Measurements from ENCODE around the gene PAK6. TPM values are rescaled to one million over a fixed set of nuclear protein-coding genes. Genes with fewer than 3 reads are reported as not detected.

PAK6 gene
- polyA plus RNA-seq, 2 of the 4 experiments (the other 2 are of a cell fraction) = 0.10 to 0.16 TPM

DNA sequence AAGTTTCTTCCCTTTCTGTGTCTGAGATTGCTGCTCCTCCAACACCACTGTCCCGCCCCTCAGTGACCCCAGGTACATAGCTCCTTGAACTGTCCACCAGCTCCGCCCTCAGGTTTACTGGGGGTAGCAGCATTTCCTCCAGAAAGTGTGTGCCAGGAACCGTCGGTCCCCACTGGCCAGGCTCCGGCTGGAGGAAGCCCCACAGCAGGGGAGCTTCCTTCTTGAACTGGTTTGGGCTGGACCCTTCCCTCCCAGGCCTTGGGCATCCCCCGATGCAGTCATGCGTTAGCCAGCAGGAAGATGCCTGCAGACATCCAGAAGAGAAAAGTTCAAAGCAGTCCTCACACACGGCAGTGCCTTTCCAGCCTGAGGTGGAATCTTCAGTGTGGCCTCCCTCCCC, 19.7 kb downstream of the PAK6 start (continued):
- TF ChIP-seq, protein P1, sequence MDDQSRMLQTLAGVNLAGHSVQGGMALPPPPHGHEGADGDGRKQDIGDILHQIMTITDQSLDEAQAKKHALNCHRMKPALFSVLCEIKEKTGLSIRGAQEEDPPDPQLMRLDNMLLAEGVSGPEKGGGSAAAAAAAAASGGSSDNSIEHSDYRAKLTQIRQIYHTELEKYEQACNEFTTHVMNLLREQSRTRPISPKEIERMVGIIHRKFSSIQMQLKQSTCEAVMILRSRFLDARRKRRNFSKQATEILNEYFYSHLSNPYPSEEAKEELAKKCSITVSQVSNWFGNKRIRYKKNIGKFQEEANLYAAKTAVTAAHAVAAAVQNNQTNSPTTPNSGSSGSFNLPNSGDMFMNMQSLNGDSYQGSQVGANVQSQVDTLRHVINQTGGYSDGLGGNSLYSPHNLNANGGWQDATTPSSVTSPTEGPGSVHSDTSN (IDR thresholded peaks at IDR 0.05) = no peak

DNA sequence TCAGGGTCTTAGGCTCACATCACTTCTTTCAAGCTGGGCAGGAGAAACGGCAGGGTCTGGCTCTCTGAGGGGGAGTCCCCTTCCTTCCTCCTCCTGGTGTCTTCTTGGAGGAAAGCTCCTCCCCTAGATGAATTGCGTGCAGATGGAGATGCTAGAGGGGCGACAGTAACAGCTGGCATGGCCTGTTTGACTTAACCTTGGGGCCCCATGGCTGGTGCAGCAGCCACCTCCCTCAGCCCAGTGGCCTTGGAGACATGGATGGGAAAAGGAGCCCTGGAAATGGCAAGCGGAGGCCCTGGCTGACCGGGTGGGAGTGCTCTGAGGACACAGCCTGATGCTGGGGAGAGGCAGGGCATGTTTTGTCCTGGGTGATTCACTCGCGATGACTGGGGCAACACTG, 20.2 kb downstream of the PAK6 start:
- Histone ChIP-seq H3K4me2 (no peak overlapping the region), H3K4me3 (no peak overlapping the region), H3K9me3 (no peaks in the 10 kb centered on the region), H3K4me1 (peaks cover 5% of the 10 kb centered on the region; the same call in 1 of the 3 replicates), H3K27ac (no peak overlapping the region)
- no peak for FAIRE-seq
- 65% methylated on average over 7 of the region's 7 CpGs for WGBS (ENCODE audit: missing lambda C conversion rate)
- ChIA-PET CTCF (interaction anchor here (19.1 kb wide), 1 partner anchor 16 kb away, joined by 248 read pairs; no protein-coding TSS in a partner anchor), POLR2A (no interaction called here)
- ATAC-seq = no peak
- TF ChIP-seq ZFP36 (IDR thresholded peaks at IDR 0.05; ENCODE audit: borderline replicate concordance, partially characterized antibody) = no peak
- TF ChIP-seq RNF2 (IDR thresholded peaks at IDR 0.05; ENCODE audit: borderline replicate concordance, low read depth) = no peak
- TF ChIP-seq EHMT2 (IDR thresholded peaks at IDR 0.05; ENCODE audit: low read depth) = no peak
- no peak for DNase-seq (ENCODE audit: low read depth in 1 of 2, low spot score in 1 of 2)

DNA sequence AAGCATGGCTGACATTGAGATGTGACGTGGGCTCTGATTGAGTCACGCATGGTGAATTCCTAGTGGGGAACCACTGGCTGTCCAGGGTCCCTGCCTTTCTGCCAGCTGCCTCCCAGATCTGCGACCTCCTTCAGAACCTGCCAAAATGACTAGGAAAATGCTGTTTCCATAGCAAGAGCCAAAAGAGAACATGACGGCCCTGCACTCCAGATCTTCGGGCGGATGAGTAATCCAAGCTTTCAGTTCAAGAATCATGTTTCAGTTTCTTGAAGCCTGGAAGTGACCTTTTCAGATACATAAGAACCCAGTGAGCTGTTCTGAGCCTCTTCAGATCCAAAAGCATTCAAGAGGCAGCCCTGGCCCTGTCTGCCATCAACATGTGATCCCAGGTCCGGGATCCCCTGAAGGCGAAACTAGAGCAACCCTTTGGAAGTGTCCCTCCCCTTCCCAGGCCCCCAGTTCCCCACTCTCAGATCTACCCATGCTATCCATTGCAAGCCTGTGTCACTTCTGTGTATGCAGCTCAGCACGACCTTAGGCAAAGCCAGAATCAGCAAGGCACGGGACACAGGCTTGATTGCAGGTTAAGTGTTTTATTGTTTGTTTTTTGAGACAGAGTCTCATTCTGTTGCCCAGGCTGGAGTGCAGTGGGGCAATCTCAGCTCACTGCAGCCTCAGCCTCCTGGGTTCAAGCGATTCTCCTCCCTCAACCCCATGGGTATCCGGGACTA, 24.3 kb downstream of the PAK6 start:
- H3K4me2 ChIP-seq = no peak overlapping the region
- DNase-seq (ENCODE audit: low read depth in 1 of 2, low spot score in 1 of 2) (no peak), ATAC-seq (no peak), FAIRE-seq (no peak)
- WGBS (ENCODE audit: missing lambda C conversion rate) = 72% methylated on average over 10 of the region's 12 CpGs
- POLR2A ChIA-PET = no interaction called here
- TF ChIP-seq JUNB (IDR thresholded peaks at IDR 0.05) = no peak
- no peak for TF ChIP-seq HEYL (CRISPR knock-in tag; IDR thresholded peaks at IDR 0.05)
- TF ChIP-seq, protein P2, sequence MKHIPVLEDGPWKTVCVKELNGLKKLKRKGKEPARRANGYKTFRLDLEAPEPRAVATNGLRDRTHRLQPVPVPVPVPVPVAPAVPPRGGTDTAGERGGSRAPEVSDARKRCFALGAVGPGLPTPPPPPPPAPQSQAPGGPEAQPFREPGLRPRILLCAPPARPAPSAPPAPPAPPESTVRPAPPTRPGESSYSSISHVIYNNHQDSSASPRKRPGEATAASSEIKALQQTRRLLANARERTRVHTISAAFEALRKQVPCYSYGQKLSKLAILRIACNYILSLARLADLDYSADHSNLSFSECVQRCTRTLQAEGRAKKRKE (CRISPR knock-in tag; IDR thresholded peaks at IDR 0.05; ENCODE audit: low read depth) = no peak
- TF ChIP-seq, protein P3, sequence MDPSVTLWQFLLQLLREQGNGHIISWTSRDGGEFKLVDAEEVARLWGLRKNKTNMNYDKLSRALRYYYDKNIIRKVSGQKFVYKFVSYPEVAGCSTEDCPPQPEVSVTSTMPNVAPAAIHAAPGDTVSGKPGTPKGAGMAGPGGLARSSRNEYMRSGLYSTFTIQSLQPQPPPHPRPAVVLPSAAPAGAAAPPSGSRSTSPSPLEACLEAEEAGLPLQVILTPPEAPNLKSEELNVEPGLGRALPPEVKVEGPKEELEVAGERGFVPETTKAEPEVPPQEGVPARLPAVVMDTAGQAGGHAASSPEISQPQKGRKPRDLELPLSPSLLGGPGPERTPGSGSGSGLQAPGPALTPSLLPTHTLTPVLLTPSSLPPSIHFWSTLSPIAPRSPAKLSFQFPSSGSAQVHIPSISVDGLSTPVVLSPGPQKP (IDR thresholded peaks at IDR 0.05; ENCODE audit: low read depth, low read length) = no peak
- no peak for TF ChIP-seq HOXA7 (CRISPR knock-in tag; IDR thresholded peaks at IDR 0.05)
- no peak for TF ChIP-seq TFCP2L1 (CRISPR knock-in tag; IDR thresholded peaks at IDR 0.05)
- TF ChIP-seq SMC3 (IDR thresholded peaks at IDR 0.05) = no peak
- no peak for TF ChIP-seq CBX2 (IDR thresholded peaks at IDR 0.05; ENCODE audit: borderline replicate concordance, low read depth)
- TF ChIP-seq, protein P4, sequence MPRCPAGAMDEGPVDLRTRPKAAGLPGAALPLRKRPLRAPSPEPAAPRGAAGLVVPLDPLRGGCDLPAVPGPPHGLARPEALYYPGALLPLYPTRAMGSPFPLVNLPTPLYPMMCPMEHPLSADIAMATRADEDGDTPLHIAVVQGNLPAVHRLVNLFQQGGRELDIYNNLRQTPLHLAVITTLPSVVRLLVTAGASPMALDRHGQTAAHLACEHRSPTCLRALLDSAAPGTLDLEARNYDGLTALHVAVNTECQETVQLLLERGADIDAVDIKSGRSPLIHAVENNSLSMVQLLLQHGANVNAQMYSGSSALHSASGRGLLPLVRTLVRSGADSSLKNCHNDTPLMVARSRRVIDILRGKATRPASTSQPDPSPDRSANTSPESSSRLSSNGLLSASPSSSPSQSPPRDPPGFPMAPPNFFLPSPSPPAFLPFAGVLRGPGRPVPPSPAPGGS (IDR thresholded peaks at IDR 0.05) = no peak
- no peak for TF ChIP-seq FOSB (CRISPR knock-in tag; IDR thresholded peaks at IDR 0.05)
- TF ChIP-seq RAD21 (conservative IDR thresholded peaks at IDR 0.05 in 1 of 2, IDR thresholded peaks at IDR 0.05 in 1 of 2) = no peak
- no peak for TF ChIP-seq RNF2 (IDR thresholded peaks at IDR 0.05; ENCODE audit: borderline replicate concordance, low read depth)
- TF ChIP-seq CHD2 (IDR thresholded peaks at IDR 0.05; ENCODE audit: low read length, partially characterized antibody) = no peak
- TF ChIP-seq POLR2A (IDR thresholded peaks at IDR 0.05; ENCODE audit: low read length) = no peak
- TF ChIP-seq HDAC2 (IDR thresholded peaks at IDR 0.05) = no peak
- CTCF ChIA-PET = interaction anchor here (1.0 to 19.7 kb wide), 7 partner anchors 8 to 81 kb away, joined by 3 to 658 read pairs (median 7); partner anchors contain the start of gene PAK6
- H3K4me1 ChIP-seq = peaks cover 22% of the 10 kb centered on the region
- H3K9me3 ChIP-seq = no peaks in the 10 kb centered on the region
- H3K4me3 ChIP-seq = no peak overlapping the region
- no peak overlapping the region for H3K27ac ChIP-seq
